ENCODE data around the gene SOX4. TPM values are rescaled to one million over a fixed set of nuclear protein-coding genes. Genes with fewer than 3 reads are reported as not detected.

SOX4 gene
- total RNA-seq, 1 experiment from 2014 or later, result 46.8 TPM

GRCh38 chr6:21612067-21612745, 18.7 kb downstream of the SOX4 start:
- no peak for DNase-seq (ENCODE audit: low spot score)

- no peak for DNase-seq (ENCODE audit: low spot score)
Measured at GRCh38 chr6:21613809-21614208, 20.3 kb downstream of the SOX4 start.

DNA sequence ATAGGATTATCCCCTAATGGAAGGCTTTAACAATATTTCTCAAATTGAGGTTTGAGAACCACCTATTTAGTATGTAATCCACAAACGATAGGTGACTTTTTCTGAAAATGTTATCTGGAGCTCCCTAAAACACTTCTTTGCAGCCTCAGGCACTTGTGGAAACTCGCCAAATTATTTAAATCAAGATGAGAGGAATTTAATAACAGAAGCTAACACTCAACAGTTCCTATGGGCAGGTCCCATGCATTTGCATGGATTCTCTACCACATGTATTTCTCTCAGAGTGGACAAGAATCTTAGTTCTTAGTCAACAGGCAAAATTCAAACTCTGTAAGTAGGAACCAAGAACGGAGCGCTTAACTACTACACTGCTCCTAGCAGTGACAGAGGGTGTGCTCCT, 20.7 kb downstream of the SOX4 start:
- no peak for DNase-seq (ENCODE audit: low spot score)

- DNase-seq (ENCODE audit: low spot score), result no peak
Measured at GRCh38 chr6:21615504-21615903, 22.0 kb downstream of the SOX4 start.

- no peak for DNase-seq (ENCODE audit: low spot score)
Measured at GRCh38 chr6:21616005-21616404, 22.5 kb downstream of the SOX4 start.

DNA sequence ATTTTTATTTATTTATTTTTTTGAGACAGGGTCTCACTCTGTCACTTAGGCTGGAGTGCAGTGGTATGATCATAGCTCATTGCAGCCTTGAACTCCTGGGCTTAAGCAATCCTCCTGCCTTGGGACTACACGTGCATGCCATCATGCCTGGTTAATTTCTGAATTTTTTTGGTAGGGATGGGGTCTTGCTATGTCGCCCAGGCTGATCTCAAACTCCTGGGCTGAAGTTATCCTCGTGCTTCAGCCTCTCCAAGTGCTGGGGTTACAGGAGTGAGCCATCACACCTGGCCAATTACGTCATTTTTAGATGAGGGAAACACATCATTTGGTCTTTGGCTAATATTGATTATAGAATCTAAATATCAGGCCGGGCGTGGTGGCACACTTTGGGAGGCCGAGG, 32.1 kb downstream of the SOX4 start:
- no peak for DNase-seq (ENCODE audit: low spot score)

GRCh38 chr6:21626756-21627155, 33.2 kb downstream of the SOX4 start:
- DNase-seq (ENCODE audit: low spot score), result no peak

DNA sequence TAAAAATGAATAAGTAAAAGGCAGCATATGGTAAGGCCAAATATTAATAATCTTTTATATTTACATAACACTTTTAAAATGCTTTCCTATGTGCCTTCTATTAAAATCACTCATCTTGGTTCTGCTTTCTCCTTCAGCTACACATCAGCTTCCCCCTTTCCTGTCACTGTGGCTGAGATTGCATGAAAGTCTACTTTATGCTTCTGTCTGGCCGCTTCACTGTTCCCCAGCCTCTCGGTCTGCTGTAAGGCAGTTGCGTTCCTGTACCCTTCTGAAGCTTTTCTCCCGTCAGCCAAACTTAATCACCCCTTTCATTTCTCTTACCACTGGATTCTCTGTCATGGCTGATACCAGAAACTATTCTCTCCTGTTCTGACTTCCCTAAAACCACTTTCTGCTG, 34.6 kb downstream of the SOX4 start:
- DNase-seq (ENCODE audit: low spot score), result no peak

GRCh38 chr6:21633511-21634109, 40.1 kb downstream of the SOX4 start:
- no peak for DNase-seq (ENCODE audit: low spot score)

GRCh38 chr6:21634582-21634981, 41.0 kb downstream of the SOX4 start:
- no peak for DNase-seq (ENCODE audit: low spot score)

DNA sequence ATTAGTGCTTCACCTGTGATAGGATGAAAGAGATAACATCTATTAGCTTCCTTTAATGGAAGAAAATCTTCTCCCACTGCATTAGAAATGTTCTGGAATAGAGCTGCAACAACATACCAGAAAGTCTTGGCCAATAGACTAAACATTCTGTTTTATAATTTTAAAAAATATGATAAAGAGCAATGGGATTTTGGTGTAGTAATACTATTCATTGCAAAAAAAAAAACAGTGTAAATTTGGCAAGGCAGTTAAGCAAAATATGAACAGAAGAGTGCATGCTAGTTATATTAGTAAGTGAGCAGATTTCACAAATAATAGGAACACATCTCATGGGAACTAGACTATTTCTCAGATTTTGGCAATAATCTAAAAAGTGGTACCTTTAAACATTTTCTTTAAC, 43.3 kb downstream of the SOX4 start:
- DNase-seq (ENCODE audit: low spot score), result no peak

GRCh38 chr6:21639316-21639715, 45.8 kb downstream of the SOX4 start:
- DNase-seq (ENCODE audit: low spot score), result no peak

Small RNA genes within 50 kb of the gene (small RNA-seq; reads per million reads assigned to genes)
- not detected for gene BOLA2P3

Data from HT-29 (cell line).